Activated T-helper 1 cell treated with Interleukin-2 at 50 U/mL for 16 hours (primary cell): ENCODE measurements around the gene NOXO1.

Source experiments
- DNase-seq: peaks from one replicate; pipeline ENCODE4 v3.0.0-alpha.2; 2020; ENCODE audit warnings: low read depth

NOXO1 gene

GRCh38 chr16:1997494-1998359, 16.5 kb upstream of the NOXO1 start:
- no peak for DNase-seq

DNA sequence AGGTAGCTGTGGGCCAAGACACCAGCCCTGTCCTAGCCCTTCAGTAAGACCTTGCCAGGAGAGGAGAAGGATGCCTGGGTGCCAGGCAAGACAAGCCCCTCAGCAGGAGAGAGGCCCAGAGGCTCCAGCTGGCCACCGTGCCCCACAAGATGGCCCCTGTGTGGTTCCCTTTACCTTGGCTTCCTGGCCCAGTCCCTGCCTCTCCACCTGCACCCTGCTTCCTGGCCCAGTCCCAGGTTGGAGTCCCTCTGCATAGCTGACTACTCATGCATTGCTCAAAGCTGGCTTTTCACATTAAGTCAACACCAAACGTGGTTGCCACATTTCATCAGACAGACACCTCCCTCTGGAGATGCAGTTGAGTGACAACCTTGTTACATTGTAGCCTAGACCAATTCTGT, 12.5 kb upstream of the NOXO1 start:
- DNase-seq, result no peak

DNA sequence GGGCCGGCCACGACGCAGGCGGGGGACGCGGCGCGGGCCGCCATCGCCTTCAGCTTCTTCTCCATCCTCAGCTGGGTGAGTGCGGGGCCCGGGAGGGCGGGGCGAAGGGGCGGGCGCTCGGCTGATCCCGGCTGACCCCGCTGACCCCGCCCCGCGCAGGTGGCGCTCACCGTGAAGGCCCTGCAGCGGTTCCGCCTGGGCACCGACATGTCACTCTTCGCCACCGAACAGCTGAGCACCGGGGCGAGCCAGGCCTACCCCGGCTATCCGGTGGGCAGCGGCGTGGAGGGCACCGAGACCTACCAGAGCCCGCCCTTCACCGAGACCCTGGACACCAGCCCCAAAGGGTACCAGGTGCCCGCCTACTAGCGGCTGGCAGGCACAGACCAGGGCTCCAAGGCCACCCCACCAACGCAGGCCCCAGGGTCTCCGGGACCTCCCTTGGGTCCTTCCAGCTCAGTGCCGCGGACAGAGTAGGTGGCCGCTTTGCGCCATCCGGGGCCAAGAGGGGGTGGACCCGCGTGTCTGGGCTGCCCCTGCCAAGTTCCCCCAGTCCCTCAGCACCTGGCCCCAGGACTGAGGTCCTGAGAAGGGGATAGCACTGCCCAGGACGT, 11.5 kb upstream of the NOXO1 start:
- no peak for DNase-seq

- peak; percentile 94 for DNase-seq
Measured at GRCh38 chr16:1991948-1992703, 10.9 kb upstream of the NOXO1 start.

DNA sequence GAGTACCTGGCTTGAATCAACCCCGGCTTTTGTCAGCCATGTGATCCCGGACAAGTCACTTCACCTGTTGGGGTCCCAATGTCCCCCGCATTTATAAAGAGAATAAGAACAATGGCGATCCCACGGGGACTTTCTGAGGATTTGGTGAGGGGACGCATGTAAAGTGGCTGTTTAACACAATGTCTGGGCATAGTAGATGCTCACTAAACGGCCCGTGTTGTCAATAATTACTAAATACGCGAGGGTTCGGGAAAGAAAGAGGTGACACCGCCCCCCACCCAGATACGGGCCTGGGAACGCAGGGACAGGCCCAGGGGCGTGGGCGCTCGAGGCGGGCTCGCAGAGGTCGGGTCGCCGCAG, 10.3 kb upstream of the NOXO1 start:
- DNase-seq, result no peak

GRCh38 chr16:1991135-1991551, 9.9 kb upstream of the NOXO1 start:
- DNase-seq, result no peak

GRCh38 chr16:1990351-1991134, 9.3 kb upstream of the NOXO1 start:
- no peak for DNase-seq

- DNase-seq, result no peak
Measured at GRCh38 chr16:1990101-1990350, 8.8 kb upstream of the NOXO1 start.

- DNase-seq, result no peak
Measured at GRCh38 chr16:1989209-1990100, 8.2 kb upstream of the NOXO1 start, which contains the start of gene SYNGR3. TSS of gene SYNGR3 (plus strand) at chr16:1989970. CDS start at chr16:1990103, 133 bp downstream.

DNA sequence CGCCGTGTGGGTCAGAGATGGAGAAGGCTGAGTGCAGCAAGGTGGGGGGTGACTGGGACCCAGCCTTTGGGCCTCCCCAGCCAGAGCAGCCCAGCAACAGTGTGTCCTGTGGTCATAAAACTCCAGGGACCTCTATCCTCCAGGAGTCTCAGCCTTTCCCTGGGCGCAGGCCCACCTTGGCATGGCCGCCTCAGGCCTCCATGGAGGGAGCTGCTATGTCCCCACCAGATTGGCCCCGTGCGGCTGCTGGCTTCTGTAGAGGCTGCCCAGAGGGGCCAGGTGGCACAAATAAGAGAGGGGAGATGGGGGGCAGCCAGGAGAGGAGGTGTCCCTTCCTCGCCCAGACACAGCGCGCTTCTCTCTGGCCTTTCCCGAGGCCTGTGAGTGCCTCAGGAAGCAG, 5.9 kb upstream of the NOXO1 start:
- DNase-seq, result no peak

- DNase-seq, result no peak
Measured at GRCh38 chr16:1985466-1986150, 4.3 kb upstream of the NOXO1 start.

DNA sequence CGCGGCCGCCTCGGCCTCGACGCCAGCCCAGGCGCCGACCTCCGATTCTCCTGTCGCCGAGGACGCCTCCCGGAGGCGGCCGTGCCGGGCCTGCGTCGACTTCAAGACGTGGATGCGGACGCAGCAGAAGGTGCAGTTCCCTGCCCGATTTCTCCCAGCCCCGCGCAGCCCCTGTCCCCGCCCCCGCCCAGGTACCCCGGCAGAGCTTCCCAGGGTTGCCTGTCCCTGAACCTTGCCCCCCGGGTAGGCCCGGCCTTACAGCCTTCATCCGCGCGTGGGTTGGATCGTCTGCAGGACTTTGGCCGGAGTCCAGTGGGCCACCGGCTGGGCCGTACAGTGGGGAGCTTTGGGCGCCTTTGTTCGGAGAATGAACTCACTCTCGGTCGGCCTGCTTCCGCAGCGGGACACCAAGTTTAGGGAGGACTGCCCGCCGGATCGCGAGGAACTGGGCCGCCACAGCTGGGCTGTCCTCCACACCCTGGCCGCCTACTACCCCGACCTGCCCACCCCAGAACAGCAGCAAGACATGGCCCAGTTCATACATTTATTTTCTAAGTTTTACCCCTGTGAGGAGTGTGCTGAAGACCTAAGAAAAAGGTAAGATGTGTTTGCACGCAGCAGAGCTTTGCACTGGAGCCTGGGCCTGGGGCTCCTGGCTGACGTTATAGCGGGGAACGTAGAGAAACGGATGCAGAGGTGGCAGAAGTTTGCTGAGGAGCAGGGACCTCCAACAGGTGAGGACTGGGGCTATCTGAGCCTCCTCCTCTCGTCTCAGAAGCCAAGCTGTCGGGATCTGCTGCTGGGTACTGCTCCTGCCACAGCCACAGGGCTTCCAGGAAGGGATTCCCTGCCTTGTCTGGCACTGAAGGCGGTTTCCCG, 3.3 kb upstream of the NOXO1 start:
- no peak for DNase-seq

- peak; percentile 41 for DNase-seq
Measured at GRCh38 chr16:1983544-1984346, 2.5 kb upstream of the NOXO1 start, which contains the start of gene GFER. TSS of gene GFER (plus strand) at chr16:1984193. CDS start at chr16:1984219, 26 bp downstream.

GRCh38 chr16:1982991-1983543, 1.8 kb upstream of the NOXO1 start:
- DNase-seq, result no peak

- no peak for DNase-seq
Measured at GRCh38 chr16:1982013-1982433, 754 bp upstream of the NOXO1 start.

DNA sequence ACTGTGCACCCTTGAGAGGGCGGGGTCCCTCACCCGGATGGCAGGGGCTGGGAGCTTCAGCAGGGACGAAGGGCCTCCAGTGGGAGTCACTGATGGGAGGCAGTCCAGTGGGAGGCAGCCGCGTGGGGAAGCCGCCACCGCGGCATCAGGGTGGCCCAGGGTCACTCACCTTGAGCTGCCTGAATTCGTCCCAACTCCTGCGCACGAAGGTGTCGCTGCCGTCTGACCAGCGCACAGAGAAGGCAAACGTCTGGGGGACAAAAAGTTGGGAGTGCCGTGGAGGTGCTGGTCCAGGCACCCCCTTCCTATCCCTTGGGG, 540 bp downstream of the NOXO1 start:
- no peak for DNase-seq

DNA sequence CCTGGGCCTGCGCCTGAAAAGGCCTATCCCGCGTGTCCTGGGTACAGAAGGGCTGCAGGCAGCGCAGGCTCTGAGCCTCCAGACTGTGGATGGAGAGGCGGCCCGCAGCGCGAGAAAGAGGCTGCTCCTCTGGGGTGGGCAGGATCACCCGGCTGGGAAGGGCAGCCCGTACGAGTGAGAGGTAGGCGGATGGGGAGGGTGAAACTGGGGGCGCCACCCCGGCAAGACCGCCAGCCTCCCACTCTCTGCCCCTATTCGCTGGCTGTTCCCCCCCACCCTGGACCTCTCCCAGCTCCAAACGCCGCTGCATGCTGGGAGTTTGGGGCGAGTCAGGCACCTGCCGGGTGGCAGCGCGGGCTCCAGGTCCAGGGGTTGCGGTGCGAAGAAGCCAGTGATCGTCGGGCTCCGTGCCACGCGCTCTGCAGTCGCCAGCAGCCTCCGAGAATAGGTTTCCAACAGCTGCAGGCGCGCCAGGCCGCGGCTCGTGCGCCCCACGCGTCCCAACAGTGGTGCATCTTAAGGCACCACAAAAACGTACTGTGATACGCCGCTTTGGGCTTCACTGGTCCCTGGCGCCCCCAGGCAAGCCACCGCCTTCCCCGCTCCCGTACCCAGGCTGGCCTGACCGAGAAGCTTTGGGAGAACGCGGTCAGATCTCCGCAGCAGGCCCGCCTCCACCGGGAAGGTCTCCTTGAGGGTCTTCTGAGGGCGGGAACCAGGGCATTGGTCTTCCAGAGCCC, 1.1 kb downstream of the NOXO1 start:
- no peak for DNase-seq
